Skeletal muscle cell (primary cell): ENCODE measurements around the gene NAALADL1.

Experiments
- DNase-seq: peaks from one replicate; pipeline ENCODE4 v3.0.0-alpha.2; 2010; ENCODE audit warnings: low read depth
- H3K4me3 ChIP-seq: 2 replicates; pipeline ENCODE4 v1.5.1; 2011; ENCODE audit warnings: low read depth, mild to moderate bottlenecking, control low read depth, low read length, moderate library complexity

Gene NAALADL1, protein sequence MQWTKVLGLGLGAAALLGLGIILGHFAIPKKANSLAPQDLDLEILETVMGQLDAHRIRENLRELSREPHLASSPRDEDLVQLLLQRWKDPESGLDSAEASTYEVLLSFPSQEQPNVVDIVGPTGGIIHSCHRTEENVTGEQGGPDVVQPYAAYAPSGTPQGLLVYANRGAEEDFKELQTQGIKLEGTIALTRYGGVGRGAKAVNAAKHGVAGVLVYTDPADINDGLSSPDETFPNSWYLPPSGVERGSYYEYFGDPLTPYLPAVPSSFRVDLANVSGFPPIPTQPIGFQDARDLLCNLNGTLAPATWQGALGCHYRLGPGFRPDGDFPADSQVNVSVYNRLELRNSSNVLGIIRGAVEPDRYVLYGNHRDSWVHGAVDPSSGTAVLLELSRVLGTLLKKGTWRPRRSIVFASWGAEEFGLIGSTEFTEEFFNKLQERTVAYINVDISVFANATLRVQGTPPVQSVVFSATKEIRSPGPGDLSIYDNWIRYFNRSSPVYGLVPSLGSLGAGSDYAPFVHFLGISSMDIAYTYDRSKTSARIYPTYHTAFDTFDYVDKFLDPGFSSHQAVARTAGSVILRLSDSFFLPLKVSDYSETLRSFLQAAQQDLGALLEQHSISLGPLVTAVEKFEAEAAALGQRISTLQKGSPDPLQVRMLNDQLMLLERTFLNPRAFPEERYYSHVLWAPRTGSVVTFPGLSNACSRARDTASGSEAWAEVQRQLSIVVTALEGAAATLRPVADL

GRCh38 chr11:65058419-65059054, at the start of gene NAALADL1:
Gene NAALADL1 (minus strand): TSS chr11:65058553. CDS start chr11:65058521, 32 bp downstream.
- DNase-seq, result no peak
- H3K4me3 ChIP-seq, result no peak within 1 kb of the TSS

DNA sequence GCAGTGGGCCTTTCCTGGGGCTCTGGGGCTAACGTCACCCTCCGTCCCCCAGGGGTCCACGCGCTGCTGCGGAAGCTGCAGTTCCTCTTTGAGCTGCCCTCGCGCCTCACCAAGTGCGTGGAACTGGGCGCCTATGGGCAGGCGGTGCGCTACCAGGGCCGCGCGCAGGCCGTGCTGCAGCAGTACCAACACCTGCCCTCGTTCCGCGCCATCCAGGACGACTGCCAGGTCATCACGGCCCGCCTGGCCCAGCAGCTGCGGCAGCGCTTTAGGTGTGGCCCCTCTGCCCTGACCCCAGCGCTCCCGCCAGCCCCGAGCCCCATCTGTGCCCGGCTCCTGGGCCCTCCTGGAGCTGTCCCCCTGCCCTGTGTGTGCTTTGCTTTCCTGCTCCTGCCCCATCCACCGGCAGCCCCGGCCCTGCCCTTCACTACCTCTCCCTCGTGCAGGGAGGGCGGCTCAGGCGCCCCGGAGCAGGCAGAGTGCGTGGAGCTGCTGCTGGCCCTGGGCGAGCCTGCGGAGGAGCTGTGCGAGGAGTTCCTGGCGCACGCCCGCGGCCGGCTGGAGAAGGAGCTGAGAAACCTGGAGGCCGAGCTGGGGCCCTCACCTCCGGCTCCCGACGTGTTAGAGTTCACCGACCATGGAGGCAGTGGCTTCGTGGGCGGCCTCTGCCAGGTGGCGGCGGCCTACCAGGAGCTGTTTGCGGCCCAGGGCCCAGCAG, 49.6 kb upstream of the NAALADL1 start:
- DNase-seq, result no peak
- no peak overlapping the region for H3K4me3 ChIP-seq

- no peak overlapping the region for H3K4me3 ChIP-seq
These were observed 48.7 kb upstream of the NAALADL1 start for GRCh38 chr11:65107078-65107477.

DNA sequence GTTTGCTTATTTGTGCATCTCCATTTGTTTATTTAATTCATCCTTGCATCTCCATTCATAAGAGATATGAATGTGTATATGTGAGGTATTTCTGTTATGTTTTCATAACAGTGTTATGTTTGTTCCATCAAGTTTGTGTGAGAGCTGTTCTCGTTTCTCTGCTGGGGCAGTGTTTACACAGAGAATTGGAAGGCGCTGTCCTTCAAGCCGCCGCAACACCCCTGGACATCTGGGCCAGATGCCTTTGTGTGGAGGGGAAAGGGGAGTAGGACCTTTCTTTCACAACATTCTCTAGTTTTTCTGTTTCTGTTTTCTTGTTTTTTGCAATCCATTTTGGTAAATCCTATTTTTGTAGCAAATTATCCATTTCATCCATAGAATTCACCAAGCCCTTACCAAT, 46.3 kb upstream of the NAALADL1 start:
- H3K4me3 ChIP-seq, result no peak overlapping the region
- DNase-seq, result no peak

More at GRCh38 chr11:65107078-65107477, 48.7 kb upstream of the NAALADL1 start:
- no peak for DNase-seq

DNA sequence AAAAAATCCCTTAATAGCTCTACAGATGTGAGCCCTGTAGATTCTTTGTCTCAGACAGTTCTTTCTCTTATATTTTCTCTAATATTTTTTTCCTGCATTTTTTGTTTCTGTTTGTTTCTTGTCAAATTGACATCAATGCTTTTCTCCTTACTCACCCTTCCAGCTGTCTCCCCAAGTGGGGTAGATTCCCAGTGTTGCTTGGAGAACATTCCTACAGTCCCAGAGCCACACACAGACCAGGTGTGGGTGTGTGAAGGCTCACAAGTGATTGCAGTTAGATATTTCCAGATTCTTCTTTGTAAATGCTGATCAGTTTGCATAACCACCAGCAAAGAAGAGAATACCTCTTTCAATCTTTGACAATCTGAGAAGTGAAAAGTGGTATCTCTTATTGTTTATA, 45.1 kb upstream of the NAALADL1 start:
- DNase-seq, result no peak
- H3K4me3 ChIP-seq, result no peak overlapping the region

GRCh38 chr11:65102142-65103095, 44.1 kb upstream of the NAALADL1 start:
- DNase-seq, result no peak
- no peak overlapping the region for H3K4me3 ChIP-seq

GRCh38 chr11:65100674-65101350, 42.5 kb upstream of the NAALADL1 start:
- no peak for DNase-seq
- no peak overlapping the region for H3K4me3 ChIP-seq

DNA sequence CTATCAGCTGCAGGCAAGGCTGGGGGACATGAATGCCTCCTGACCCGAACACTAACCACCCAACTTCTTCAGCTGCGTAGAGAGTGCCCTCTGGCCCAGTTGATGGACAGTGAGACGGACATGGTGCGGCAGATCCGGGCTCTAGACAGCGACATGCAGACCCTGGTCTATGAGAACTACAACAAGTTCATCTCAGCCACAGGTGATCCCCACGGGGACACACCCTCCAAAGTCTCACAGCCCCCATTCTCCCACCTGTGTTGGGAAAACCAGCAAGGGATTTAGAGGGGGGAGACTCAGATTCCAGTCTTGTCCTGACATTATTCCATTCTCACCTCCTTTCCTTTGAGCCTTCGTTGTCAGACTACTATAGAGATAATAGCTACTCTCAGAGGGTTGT, 38.6 kb upstream of the NAALADL1 start:
- DNase-seq, result no peak
- H3K4me3 ChIP-seq, result peak overlapping the region; percentile 73

DNA sequence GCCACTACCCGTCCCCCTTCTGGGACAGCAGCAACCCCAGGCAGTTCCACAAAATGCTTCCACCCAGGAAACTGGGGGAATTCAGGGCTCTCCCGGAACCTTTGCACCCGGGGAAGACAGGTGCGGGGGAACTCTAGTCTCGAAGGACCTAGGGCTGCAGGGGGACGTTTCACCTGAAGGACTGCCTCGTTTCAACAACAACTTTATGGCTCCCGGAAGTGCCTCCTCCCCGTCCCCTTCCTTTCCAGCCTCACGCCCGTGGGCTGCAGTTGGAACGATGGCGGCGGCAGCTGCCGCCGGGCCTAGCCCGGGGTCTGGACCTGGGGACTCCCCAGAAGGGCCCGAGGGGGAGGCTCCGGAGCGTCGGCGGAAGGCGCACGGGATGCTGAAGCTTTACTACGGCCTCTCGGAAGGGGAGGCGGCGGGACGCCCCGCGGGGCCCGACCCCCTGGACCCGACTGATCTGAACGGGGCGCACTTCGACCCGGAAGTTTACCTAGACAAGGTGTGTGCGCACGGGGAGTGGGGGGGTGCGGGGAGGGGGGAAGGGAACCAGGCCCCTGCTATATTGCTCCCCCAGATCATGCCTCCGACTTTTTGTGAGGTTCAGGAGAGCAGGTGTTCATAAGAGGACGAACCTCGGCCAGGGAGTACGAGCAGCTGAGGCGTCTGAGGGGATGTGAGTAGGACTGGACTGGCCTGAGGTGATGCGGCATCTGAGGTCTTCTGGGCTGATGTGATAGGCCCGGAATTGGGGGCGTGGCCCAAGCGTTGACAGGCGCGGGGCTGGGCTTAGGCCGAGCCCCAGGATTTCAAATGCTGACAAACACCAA, 37.8 kb upstream of the NAALADL1 start, which contains the start of gene VPS51:
Gene VPS51, plus strand, starts transcription at position 241 of the 833 bp plus-strand sequence. Its CDS starts 37 bp downstream, at position 278.
- peak; percentile 62 for DNase-seq
- peak within 1 kb of the TSS; percentile 73 for H3K4me3 ChIP-seq

DNA sequence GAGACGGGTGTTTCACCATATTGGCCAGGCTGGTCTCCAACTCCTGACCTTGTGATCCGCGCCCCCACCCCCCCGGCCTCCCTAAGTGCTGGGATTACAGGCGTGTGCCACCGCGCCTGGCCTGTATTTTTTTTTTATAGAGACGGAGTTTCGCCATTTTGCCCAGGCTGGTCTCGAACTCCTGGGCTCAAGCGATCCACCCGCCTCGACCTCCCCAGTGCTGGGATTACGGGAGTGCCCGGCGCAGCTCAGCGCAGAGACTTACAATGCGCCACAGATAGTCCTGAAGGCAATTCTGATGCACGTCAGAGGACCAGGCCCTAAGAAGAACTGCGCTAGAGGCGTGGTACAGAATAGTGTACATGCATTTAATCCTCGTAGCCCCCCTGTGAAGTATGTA, 37.1 kb upstream of the NAALADL1 start:
- DNase-seq, result no peak
- H3K4me3 ChIP-seq, result peak overlapping the region; percentile 73

GRCh38 chr11:65090628-65091027, 32.3 kb upstream of the NAALADL1 start:
- H3K4me3 ChIP-seq, result no peak overlapping the region
- no peak for DNase-seq

DNA sequence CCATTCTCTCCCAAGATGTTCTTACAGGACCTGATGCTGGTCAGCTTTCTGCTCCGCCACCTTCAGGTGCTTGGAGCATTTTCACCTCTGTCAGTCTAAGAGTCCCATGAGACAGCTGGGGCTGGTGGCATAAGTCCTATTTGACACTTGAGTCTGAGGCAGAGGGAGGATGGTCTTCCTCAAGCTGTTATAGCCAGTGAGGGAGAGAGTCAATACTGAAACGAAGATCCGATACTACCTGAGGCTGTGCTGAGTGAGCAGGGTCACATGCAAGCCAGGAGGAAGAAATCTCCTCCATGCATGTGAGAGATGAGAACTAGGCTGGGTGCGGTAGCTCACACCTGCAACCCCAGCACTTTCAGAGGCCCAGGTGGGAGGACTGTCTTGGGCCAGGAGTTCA, 31.3 kb upstream of the NAALADL1 start:
- no peak overlapping the region for H3K4me3 ChIP-seq
- DNase-seq, result no peak

DNA sequence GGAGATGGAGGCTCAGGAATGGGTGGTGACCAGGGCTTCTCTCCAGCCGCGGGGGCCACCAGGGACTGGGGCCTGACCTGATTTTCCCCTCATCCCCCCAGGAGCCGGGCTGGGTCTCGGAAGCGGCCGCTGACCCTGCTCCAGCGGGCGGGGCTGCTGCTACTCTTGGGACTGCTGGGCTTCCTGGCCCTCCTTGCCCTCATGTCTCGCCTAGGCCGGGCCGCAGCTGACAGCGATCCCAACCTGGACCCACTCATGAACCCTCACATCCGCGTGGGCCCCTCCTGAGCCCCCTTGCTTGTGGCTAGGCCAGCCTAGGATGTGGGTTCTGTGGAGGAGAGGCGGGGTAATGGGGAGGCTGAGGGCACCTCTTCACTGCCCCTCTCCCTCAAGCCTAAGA, 29.5 kb upstream of the NAALADL1 start:
- DNase-seq, result no peak
- no peak overlapping the region for H3K4me3 ChIP-seq

DNA sequence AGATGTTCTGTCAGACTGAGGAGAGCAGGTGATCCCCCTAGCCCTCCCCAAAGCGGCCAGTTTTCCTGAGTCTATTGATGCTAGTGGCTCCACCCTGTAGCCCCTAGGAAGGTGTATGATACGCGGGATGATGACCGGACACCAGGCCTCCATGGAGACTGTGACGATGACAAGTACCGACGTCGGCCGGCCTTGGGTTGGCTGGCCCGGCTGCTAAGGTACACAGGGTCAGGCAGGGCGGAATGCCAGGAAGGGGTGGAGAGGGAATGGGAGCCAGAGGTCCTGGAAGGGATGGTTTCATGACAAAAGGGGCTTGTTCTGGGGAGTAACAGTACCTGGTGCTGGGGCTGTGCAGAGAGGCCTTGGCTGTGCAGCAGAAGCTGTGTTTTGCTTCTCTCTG, 28.9 kb upstream of the NAALADL1 start:
- DNase-seq, result no peak
- H3K4me3 ChIP-seq, result no peak overlapping the region

- H3K4me3 ChIP-seq, result no peak overlapping the region
- DNase-seq, result no peak
These were observed 28.5 kb upstream of the NAALADL1 start for GRCh38 chr11:65086809-65087208.

DNA sequence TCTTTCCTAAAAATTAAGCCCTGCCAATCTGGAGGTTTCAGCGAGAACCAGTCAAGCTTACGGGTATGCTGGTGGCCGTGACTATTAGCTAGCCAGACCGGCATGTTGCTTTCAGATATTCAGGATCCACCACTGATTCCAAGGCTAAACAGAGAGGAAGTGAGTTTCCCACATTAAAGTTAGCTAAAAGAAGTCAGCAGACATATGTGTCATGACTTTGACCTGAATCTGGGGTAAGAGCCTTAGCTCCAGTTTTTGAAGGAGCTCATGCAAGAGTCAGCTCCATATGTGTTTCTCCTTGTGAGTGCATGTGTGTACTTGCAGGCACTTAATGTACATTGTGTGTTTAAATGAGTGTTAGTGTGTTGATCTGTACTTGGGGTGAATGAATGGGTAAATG, 27.1 kb upstream of the NAALADL1 start:
- DNase-seq, result no peak
- peak overlapping the region; percentile 92 for H3K4me3 ChIP-seq
